ENCODE measurements around the gene C12orf76. TPM values are rescaled to one million over a fixed set of nuclear protein-coding genes. Genes with fewer than 3 reads are reported as not detected.

C12orf76 gene
- total and polyA plus RNA-seq, 9 of the 15 experiments (the other 6 are each of a cell fraction or from before 2014, with no cell fraction given), result 6.3 to 38.6 (median 12.3) TPM

- TF ChIP-seq ZBTB33 (CRISPR knock-in tag; IDR thresholded peaks at IDR 0.05), result no peak
- TF ChIP-seq ASH1L (IDR thresholded peaks at IDR 0.05; ENCODE audit: borderline replicate concordance, low read depth, partially characterized antibody), result no peak
- TF ChIP-seq CTCFL (IDR thresholded peaks at IDR 0.05; ENCODE audit: borderline replicate concordance, insufficient read depth, low read depth, low read length, poor library complexity, severe bottlenecking), result no peak
- no peak for TF ChIP-seq YY1 (IDR thresholded peaks at IDR 0.05; ENCODE audit: borderline replicate concordance in 1 of 3, control insufficient read depth in 1 of 3, extremely low read depth in 1 of 3, insufficient read depth in 3 of 3, insufficient read length in 1 of 3, insufficient replicate concordance in 2 of 3, low read depth in 1 of 3, low read length in 2 of 3)
- TF ChIP-seq ETS1 (conservative IDR thresholded peaks at IDR 0.05; ENCODE audit: control insufficient read depth, low read depth, low read length), result no peak
- no peak for TF ChIP-seq ZNF212 (CRISPR knock-in tag; IDR thresholded peaks at IDR 0.05)
- no peak for TF ChIP-seq FOXP1 (CRISPR knock-in tag; IDR thresholded peaks at IDR 0.05)
- TF ChIP-seq ZNF318 (IDR thresholded peaks at IDR 0.05; ENCODE audit: borderline replicate concordance in 1 of 2, low read depth in 1 of 2), result no peak
- TF ChIP-seq STAT5B (CRISPR knock-in tag; IDR thresholded peaks at IDR 0.05), result no peak
- TF ChIP-seq SETDB1 (IDR thresholded peaks at IDR 0.05; ENCODE audit: low read length), result no peak
- peak; percentile 15 for TF ChIP-seq RBM25 (IDR thresholded peaks at IDR 0.05; ENCODE audit: low read depth, low read length, severe bottlenecking)
- peak; percentile 60 for TF ChIP-seq HDAC2 (IDR thresholded peaks at IDR 0.05)
Measured at GRCh38 chr12:110093631-110094311, 45.4 kb upstream of the C12orf76 start (continued).

Data from K562 (cell line).